Natural killer cell (primary cell): ENCODE measurements around the gene TEX52. TPM values are rescaled to one million over a fixed set of nuclear protein-coding genes. Genes with fewer than 3 reads are reported as not detected.

ENCODE experiments used
- ATAC-seq, 3 donors: fragments of 150-1000 bp in 2 of 3; fragments of 200-7000 bp in 1 of 3; cut with Tn5 transposase; 1 replicate in 1 of 3; 2 replicates in 2 of 3; pipeline ENCODE4 v1.10.0; 2021; ENCODE audit warnings: mild to moderate bottlenecking in 2 of 3, moderate library complexity in 2 of 3
- DNase-seq, 2 donors: peaks; one replicate each; pipeline versions ENCODE4 v3.0.0 to v3.0.0-alpha.2; 2013 to 2021; ENCODE audit warnings: mixed read lengths in 1 of 2
- H3K27ac ChIP-seq: one replicate; pipeline ENCODE4 v1.5.1; 2013; ENCODE audit warnings: mild to moderate bottlenecking, low read length
- H3K27me3 ChIP-seq: one replicate; pipeline ENCODE4 v1.6.1; 2013; ENCODE audit warnings: low read length; ENCODE audit not compliant: control insufficient read depth, insufficient read depth
- H3K36me3 ChIP-seq: one replicate; pipeline ENCODE4 v1.6.1; 2013; ENCODE audit warnings: low read length; ENCODE audit not compliant: control insufficient read depth, insufficient read depth
- H3K4me1 ChIP-seq: one replicate; pipeline ENCODE4 v1.6.1; 2013; ENCODE audit warnings: low read length; ENCODE audit not compliant: control insufficient read depth, insufficient read depth
- H3K4me3 ChIP-seq: one replicate; pipeline ENCODE4 v1.5.1; 2013; ENCODE audit warnings: low read length
- H3K9me3 ChIP-seq: one replicate; pipeline ENCODE4 v1.6.1; 2013; ENCODE audit warnings: low read length; ENCODE audit not compliant: control insufficient read depth, insufficient read depth
- H3K27ac Mint-ChIP-seq, 2 donors: one replicate each; pipeline ENCODE4 v1.8.0; 2022; ENCODE audit warnings: mild to moderate bottlenecking in 2 of 2, mixed read lengths in 2 of 2, moderate library complexity in 1 of 2
- H3K27me3 Mint-ChIP-seq, 2 donors: one replicate each; pipeline ENCODE4 v1.8.0; 2022; ENCODE audit warnings: low read depth in 2 of 2, mixed read lengths in 2 of 2
- H3K36me3 Mint-ChIP-seq: one replicate; pipeline ENCODE4 v1.8.0; 2022; ENCODE audit warnings: mixed read lengths
- H3K4me1 Mint-ChIP-seq, 2 donors: one replicate each; pipeline ENCODE4 v1.8.0; 2022; ENCODE audit warnings: mixed read lengths in 2 of 2
- H3K4me3 Mint-ChIP-seq: one replicate; pipeline ENCODE4 v1.8.0; 2022; ENCODE audit warnings: mild to moderate bottlenecking, moderate library complexity, mixed read lengths
- H3K9me3 Mint-ChIP-seq, 2 donors: one replicate each; pipeline ENCODE4 v1.8.0; 2022; ENCODE audit warnings: mixed read lengths in 2 of 2
- CTCF ChIP-seq: fragments of 200-600 bp; IDR thresholded peaks from one replicate; pipeline ENCODE4 v1.8.0; 2022; ENCODE audit warnings: antibody characterized with exemption
- WGBS: methylation state at CpG from one replicate; pipeline ENCODE4 v1.1.7; 2013; ENCODE audit warnings: missing lambda C conversion rate; ENCODE audit not compliant: insufficient coverage; 5-methylcytosine and 5-hydroxymethylcytosine counted together
- intact Hi-C: fragments of 100-400 bp; cut with micrococcal nuclease; formaldehyde crosslinking; loops from one replicate; pipeline ENCODE4 v1.14.2; 2022
- total RNA-seq, 4 donors: library from RNA; stranded (reverse); fragments of 120-200 nt in 1 of 4; gene quantifications; one replicate each; pipeline versions ENCODE4 v1.2.3 to v1.2.4, GENCODE V29; 2013 to 2022

Gene TEX52
- total RNA-seq, 3 donors from 2014 or later (not counting 1 experiment from before 2014, with no cell fraction given) = not detected

GRCh38 chr12:2890001-2890387 lies 33.2 kb upstream of the TEX52 start:
- Histone ChIP-seq H3K27ac (peak overlapping the region; percentile 77), H3K27me3 (no peaks in the 10 kb centered on the region), H3K9me3 (no peaks in the 10 kb centered on the region), H3K36me3 (peaks cover 3% of the 10 kb centered on the region), H3K4me3 (peak overlapping the region; percentile 80), H3K4me1 (peaks cover 17% of the 10 kb centered on the region)
- H3K27me3 Mint-ChIP-seq = no peaks in the 10 kb centered on the region
- no peak for DNase-seq
- WGBS = 80% methylated on average over 10 of the region's 10 CpGs
- no peaks in the 10 kb centered on the region for H3K9me3 Mint-ChIP-seq
- intact Hi-C loops = loop anchor here (1.0 to 2.0 kb wide), 3 partner anchors 13 to 199 kb away; partner anchors contain the start of genes FOXM1, ITFG2 and RHNO1
- H3K36me3 Mint-ChIP-seq = no peaks in the 10 kb centered on the region
- no peak for TF ChIP-seq CTCF
- peak overlapping the region; percentile 94 for H3K4me3 Mint-ChIP-seq
- ATAC-seq = no peak
- peak overlapping the region; percentile 89 to 95 for H3K27ac Mint-ChIP-seq
- H3K4me1 Mint-ChIP-seq = peaks cover 16 to 26% of the 10 kb centered on the region in 2 donors

- Mint-ChIP-seq H3K4me3 (no peak overlapping the region), H3K36me3 (no peaks in the 10 kb centered on the region), H3K4me1 (peaks cover 16 to 32% of the 10 kb centered on the region in 2 donors), H3K27me3 (no peaks in the 10 kb centered on the region), H3K9me3 (no peaks in the 10 kb centered on the region), H3K27ac (no peak overlapping the region)
- Histone ChIP-seq H3K9me3 (no peaks in the 10 kb centered on the region), H3K4me3 (no peak overlapping the region), H3K27ac (no peak overlapping the region), H3K27me3 (no peaks in the 10 kb centered on the region), H3K36me3 (peaks cover 3% of the 10 kb centered on the region), H3K4me1 (peaks cover 16% of the 10 kb centered on the region)
- TF ChIP-seq CTCF = no peak
- ATAC-seq (no peak), DNase-seq (no peak)
- 95% methylated on average over 10 of the region's 10 CpGs for WGBS
- intact Hi-C loops = no loop called here
These were observed 30.1 kb upstream of the TEX52 start for GRCh38 chr12:2886768-2887450.

GRCh38 chr12:2884810-2885209 lies 28.0 kb upstream of the TEX52 start:
- Histone ChIP-seq H3K36me3 (peaks cover 3% of the 10 kb centered on the region), H3K9me3 (no peaks in the 10 kb centered on the region), H3K4me1 (peaks cover 1% of the 10 kb centered on the region), H3K4me3 (no peak overlapping the region), H3K27me3 (no peaks in the 10 kb centered on the region), H3K27ac (no peak overlapping the region)
- H3K4me1 Mint-ChIP-seq = peaks cover 6 to 16% of the 10 kb centered on the region in 2 donors
- H3K27me3 Mint-ChIP-seq = no peaks in the 10 kb centered on the region
- no peak overlapping the region for H3K27ac Mint-ChIP-seq
- DNase-seq = no peak
- ATAC-seq = no peak
- H3K36me3 Mint-ChIP-seq = no peaks in the 10 kb centered on the region
- H3K4me3 Mint-ChIP-seq = no peak overlapping the region
- TF ChIP-seq CTCF = no peak
- no peaks in the 10 kb centered on the region for H3K9me3 Mint-ChIP-seq
- intact Hi-C loops = no loop called here
- WGBS = 83% methylated on average over 1 of the region's 2 CpGs

- Histone ChIP-seq H3K9me3 (no peaks in the 10 kb centered on the region), H3K27me3 (no peaks in the 10 kb centered on the region), H3K4me1 (peaks cover 18% of the 10 kb centered on the region), H3K4me3 (no peak overlapping the region), H3K27ac (no peak overlapping the region), H3K36me3 (no peaks in the 10 kb centered on the region)
- intact Hi-C loops = no loop called here
- Mint-ChIP-seq H3K27ac (peak overlapping the region in 1 of 2 donors; percentile 7), H3K9me3 (no peaks in the 10 kb centered on the region), H3K4me1 (peaks cover 25 to 27% of the 10 kb centered on the region in 2 donors), H3K4me3 (no peak overlapping the region), H3K36me3 (no peaks in the 10 kb centered on the region), H3K27me3 (no peaks in the 10 kb centered on the region)
- no peak for DNase-seq
- TF ChIP-seq CTCF = no peak
- WGBS = 97% methylated on average over 3 of the region's 3 CpGs
- no peak for ATAC-seq
These were observed 23.0 kb upstream of the TEX52 start for GRCh38 chr12:2879853-2880252.
